Parathyroid adenoma (tissue), 2 donors: ENCODE measurements around the gene QRSL1.
A peak's percentile ranks its signal among the peaks of the same experiment; 100 is the strongest.
"Not testable (repeated sequence)": the region's sequence is repeated elsewhere in the genome, so short reads cannot be mapped to it uniquely, and the experiment has no call there.

ENCODE experiments used
- H2AFZ ChIP-seq: fragments of 300-600 bp; sonication (generic); one replicate; pipeline ENCODE4 v1.7.0; 2017; ENCODE audit warnings: antibody characterized with exemption, mild to moderate bottlenecking
- H3K27ac ChIP-seq: fragments of 300-600 bp; sonication (generic); one replicate; pipeline ENCODE4 v1.7.0; 2017
- H3K27me3 ChIP-seq: fragments of 300-600 bp; sonication (generic); one replicate; pipeline ENCODE4 v1.7.0; 2017; ENCODE audit warnings: low read length; ENCODE audit not compliant: control insufficient read depth, insufficient read depth
- H3K36me3 ChIP-seq: fragments of 300-600 bp; sonication (generic); one replicate; pipeline ENCODE4 v1.7.0; 2017; ENCODE audit warnings: low read length; ENCODE audit not compliant: control insufficient read depth, insufficient read depth
- H3K4me1 ChIP-seq: fragments of 300-600 bp; sonication (generic); one replicate; pipeline ENCODE4 v1.7.0; 2017; ENCODE audit warnings: control low read depth
- H3K4me2 ChIP-seq: fragments of 300-600 bp; sonication (generic); one replicate; pipeline ENCODE4 v1.7.0; 2017; ENCODE audit warnings: low read length
- H3K4me3 ChIP-seq: fragments of 300-600 bp; sonication (generic); one replicate; pipeline ENCODE4 v1.7.0; 2017; ENCODE audit warnings: low read depth, low read length
- H3K79me2 ChIP-seq: fragments of 300-600 bp; sonication (generic); one replicate; pipeline ENCODE4 v1.7.0; 2017; ENCODE audit warnings: control low read depth
- H3K9ac ChIP-seq: fragments of 300-600 bp; sonication (generic); one replicate; pipeline ENCODE4 v1.7.0; 2017; ENCODE audit warnings: mild to moderate bottlenecking
- H3K9me3 ChIP-seq: fragments of 300-600 bp; sonication (generic); one replicate; pipeline ENCODE4 v1.7.0; 2017; ENCODE audit warnings: low read length; ENCODE audit not compliant: control insufficient read depth
- TF ChIP-seq, protein P1 (sequence below): fragments of 300-600 bp; sonication (generic); IDR thresholded peaks from one replicate; pipeline ENCODE4 v1.7.0; 2017; ENCODE audit warnings: antibody characterized with exemption, mild to moderate bottlenecking
- donor health status: primary hyperparathyroidism.

Gene QRSL1

DNA sequence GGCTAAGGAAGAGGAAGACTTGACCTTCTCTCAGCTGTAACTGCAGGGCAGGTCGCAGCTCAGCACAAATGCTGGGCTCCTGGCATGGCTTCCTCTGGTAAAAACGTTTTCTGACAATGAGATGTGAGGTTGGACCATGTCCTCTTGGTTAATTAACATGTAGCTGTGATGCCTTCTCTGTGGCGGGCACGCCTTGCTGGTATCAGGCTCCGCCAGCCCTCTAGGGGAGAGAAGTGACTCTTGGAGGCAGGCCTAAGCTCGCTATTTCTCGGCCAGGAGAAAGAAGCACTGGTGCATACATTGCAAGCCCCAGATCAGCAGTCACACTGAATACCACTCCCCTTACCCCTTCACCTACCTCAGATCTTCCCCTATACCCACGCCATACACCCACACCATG is 65.0 kb downstream of the QRSL1 start:
- TF ChIP-seq, protein P1, sequence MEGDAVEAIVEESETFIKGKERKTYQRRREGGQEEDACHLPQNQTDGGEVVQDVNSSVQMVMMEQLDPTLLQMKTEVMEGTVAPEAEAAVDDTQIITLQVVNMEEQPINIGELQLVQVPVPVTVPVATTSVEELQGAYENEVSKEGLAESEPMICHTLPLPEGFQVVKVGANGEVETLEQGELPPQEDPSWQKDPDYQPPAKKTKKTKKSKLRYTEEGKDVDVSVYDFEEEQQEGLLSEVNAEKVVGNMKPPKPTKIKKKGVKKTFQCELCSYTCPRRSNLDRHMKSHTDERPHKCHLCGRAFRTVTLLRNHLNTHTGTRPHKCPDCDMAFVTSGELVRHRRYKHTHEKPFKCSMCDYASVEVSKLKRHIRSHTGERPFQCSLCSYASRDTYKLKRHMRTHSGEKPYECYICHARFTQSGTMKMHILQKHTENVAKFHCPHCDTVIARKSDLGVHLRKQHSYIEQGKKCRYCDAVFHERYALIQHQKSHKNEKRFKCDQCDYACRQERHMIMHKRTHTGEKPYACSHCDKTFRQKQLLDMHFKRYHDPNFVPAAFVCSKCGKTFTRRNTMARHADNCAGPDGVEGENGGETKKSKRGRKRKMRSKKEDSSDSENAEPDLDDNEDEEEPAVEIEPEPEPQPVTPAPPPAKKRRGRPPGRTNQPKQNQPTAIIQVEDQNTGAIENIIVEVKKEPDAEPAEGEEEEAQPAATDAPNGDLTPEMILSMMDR, result no peak
- Histone ChIP-seq H3K27ac (no peak overlapping the region), H3K9me3 (no peaks in the 10 kb centered on the region), H3K4me2 (no peak overlapping the region), H3K4me3 (no peak overlapping the region), H3K4me1 (no peaks in the 10 kb centered on the region), H3K9ac (no peak overlapping the region), H3K27me3 (no peaks in the 10 kb centered on the region), H3K36me3 (peaks cover 2% of the 10 kb centered on the region), H3K79me2 (no peaks in the 10 kb centered on the region), H2AFZ (no peak overlapping the region)

DNA sequence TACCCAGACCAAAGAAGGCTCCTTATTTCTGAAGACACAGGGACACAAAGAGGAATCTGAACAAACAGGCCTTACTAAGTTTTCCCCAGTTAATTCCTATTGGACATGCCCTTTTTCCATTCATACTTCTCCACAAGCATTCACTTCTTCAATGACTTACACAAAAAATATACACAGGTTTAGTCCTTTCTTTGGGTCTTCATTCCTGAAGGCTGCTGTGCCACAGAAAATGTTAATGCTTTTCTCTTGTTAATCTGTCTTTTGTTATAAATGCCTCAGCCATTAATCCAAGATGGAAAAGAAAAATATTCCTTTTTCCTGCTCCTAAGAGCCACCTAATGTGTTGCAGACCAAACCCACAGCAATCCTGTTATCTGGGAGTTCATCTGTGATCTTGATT is 71.2 kb downstream of the QRSL1 start:
- no peak overlapping the region for H3K4me2 ChIP-seq
- no peak overlapping the region for H3K9ac ChIP-seq
- TF ChIP-seq, protein P1, result no peak
- no peak overlapping the region for H3K4me3 ChIP-seq
- H3K79me2 ChIP-seq, result no peaks in the 10 kb centered on the region
- H3K27me3 ChIP-seq, result no peaks in the 10 kb centered on the region
- H3K4me1 ChIP-seq, result peaks cover 7% of the 10 kb centered on the region
- no peak overlapping the region for H3K27ac ChIP-seq
- peaks cover 2% of the 10 kb centered on the region for H3K36me3 ChIP-seq
- no peak overlapping the region for H2AFZ ChIP-seq
- H3K9me3 ChIP-seq, result no peaks in the 10 kb centered on the region

DNA sequence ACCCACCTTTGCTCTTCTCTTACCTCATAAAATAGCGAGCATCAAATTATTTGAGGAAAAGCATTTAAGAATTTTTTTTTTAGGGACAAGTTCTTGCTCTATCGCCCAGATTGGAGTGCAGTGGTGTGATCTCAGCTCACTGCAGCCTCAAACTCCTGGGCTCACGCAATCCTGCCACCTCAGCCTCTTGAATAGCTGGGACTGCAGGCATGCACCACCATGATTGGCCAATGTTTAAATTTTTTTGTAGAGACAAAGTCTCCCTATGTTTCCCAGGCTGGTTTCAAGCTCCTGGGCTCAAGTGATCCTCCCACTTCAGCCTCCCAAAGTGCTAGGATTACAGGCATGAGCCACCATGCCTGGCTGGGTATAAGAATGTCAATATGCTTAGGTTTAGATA is 71.8 kb downstream of the QRSL1 start:
- H3K27ac ChIP-seq, result not testable (repeated sequence)

DNA sequence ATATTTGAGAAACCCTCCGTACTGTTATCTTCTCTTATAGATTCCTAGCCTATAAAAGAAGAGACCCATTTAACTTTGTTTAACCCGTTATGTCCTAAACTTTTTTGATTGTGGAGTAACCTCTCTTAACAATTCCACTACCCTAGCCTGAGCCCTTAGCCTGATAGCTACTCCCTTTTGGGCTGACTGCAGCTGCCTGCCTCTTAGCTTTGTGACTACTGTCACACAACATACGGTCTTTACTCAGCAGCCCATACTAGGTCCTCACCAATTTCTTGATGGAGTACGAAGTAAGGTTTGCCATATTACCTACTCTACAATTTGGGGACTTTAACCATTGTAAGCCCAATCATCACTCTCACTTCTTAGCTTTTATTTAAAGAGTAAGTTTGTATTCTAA is 72.7 kb downstream of the QRSL1 start:
- Histone ChIP-seq H3K27ac (no peak overlapping the region), H3K79me2 (no peaks in the 10 kb centered on the region), H3K9me3 (no peaks in the 10 kb centered on the region), H3K4me1 (peaks cover 7% of the 10 kb centered on the region), H2AFZ (peak overlapping the region; percentile 44), H3K27me3 (no peaks in the 10 kb centered on the region), H3K9ac (no peak overlapping the region), H3K36me3 (peaks cover 2% of the 10 kb centered on the region), H3K4me2 (peak overlapping the region; percentile 53), H3K4me3 (no peak overlapping the region)
- TF ChIP-seq, protein P1, result no peak

More for the DNA sequence above, 71.8 kb downstream of the QRSL1 start:
- not testable (repeated sequence) for H3K9me3 ChIP-seq, H3K4me3 ChIP-seq, H3K4me1 ChIP-seq, H3K4me2 ChIP-seq, H3K79me2 ChIP-seq, H3K27me3 ChIP-seq, H3K36me3 ChIP-seq, H2AFZ ChIP-seq, H3K9ac ChIP-seq

DNA sequence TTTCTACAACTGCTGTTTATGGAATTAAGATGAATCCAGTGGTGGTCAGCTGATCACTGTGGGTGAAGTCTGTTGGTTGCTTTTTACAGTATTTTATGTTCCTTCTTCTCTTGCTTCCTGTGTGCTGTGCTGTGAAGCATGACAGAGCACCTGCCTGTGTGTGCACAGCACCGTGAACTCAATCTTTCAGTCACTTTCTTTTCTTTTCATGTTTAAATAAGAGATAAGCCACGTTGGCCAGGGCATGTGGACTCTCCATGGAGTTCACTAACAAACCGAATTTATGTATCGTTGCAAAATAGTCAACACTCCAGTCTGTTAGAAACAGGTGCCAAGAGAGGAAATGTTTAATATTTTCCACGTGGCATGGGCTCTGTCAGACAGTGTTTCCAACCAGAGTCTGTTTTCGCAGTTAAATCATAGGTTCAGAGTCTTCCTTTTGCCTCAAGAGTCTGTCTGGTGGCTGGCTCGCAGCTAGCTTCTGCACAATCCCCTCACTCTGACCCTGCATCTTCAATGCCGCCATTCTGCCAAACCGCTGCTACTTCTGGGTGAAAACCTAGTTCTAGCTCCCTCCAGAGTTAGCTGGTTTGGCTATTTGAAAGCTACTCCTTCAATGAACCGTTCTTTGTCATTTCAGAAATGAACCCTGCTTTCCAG is 73.2 kb downstream of the QRSL1 start:
- Histone ChIP-seq H3K27me3 (no peaks in the 10 kb centered on the region), H3K27ac (no peak overlapping the region), H3K79me2 (no peaks in the 10 kb centered on the region), H3K4me2 (peak overlapping the region; percentile 53), H3K9ac (no peak overlapping the region), H3K4me3 (no peak overlapping the region), H3K36me3 (no peaks in the 10 kb centered on the region), H2AFZ (peak overlapping the region; percentile 44), H3K9me3 (no peaks in the 10 kb centered on the region), H3K4me1 (peaks cover 7% of the 10 kb centered on the region)
- TF ChIP-seq, protein P1, result no peak
